ENCODE results near the gene OR4M1. TPM values are rescaled to one million over a fixed set of nuclear protein-coding genes. Genes with fewer than 3 reads are reported as not detected.
"Not testable (repeated sequence)": the region's sequence is repeated elsewhere in the genome, so short reads cannot be mapped to it uniquely, and the experiment has no call there.

Gene OR4M1
- total RNA-seq (2014; rRNA removed; shearing (Covaris generic)) = not detected in 2 replicates

- not testable (repeated sequence) for DNase-seq (ENCODE audit: low read depth)
Measured at GRCh38 chr14:19773204-19773603, at the start of gene OR4M1. OR4M1 (plus strand) TSS chr14:19773504; CDS start chr14:19780323, 6,819 bp downstream.

GRCh38 chr14:19729359-19729758 lies 43.9 kb upstream of the OR4M1 start:
- no peak for DNase-seq (ENCODE audit: low read depth)

- no peak for DNase-seq (ENCODE audit: low read depth)
Measured at GRCh38 chr14:19729763-19730162, 43.5 kb upstream of the OR4M1 start.

GRCh38 chr14:19733893-19734292 lies 39.4 kb upstream of the OR4M1 start:
- DNase-seq (ENCODE audit: low read depth) = not testable (repeated sequence)

- DNase-seq (ENCODE audit: low read depth) = peak; percentile 37
Measured at GRCh38 chr14:19743256-19743655, 30.0 kb upstream of the OR4M1 start, which contains the start of gene OR4Q3. OR4Q3 (plus strand) TSS chr14:19743571.

GRCh38 chr14:19752316-19752715 lies 21.0 kb upstream of the OR4M1 start:
- not testable (repeated sequence) for DNase-seq (ENCODE audit: low read depth)

- no peak for DNase-seq (ENCODE audit: low read depth)
Measured at GRCh38 chr14:19754172-19754571, 19.1 kb upstream of the OR4M1 start.

GRCh38 chr14:19771491-19771890 lies 1.8 kb upstream of the OR4M1 start:
- not testable (repeated sequence) for DNase-seq (ENCODE audit: low read depth)

- no peak for DNase-seq (ENCODE audit: low read depth)
Measured at GRCh38 chr14:19771895-19772430, 1.3 kb upstream of the OR4M1 start.

- DNase-seq (ENCODE audit: low read depth) = not testable (repeated sequence)
Measured at GRCh38 chr14:19772454-19772853, 850 bp upstream of the OR4M1 start.

- no peak for DNase-seq (ENCODE audit: low read depth)
Measured at GRCh38 chr14:19775587-19775986, 2.3 kb downstream of the OR4M1 start.

- not testable (repeated sequence) for DNase-seq (ENCODE audit: low read depth)
Measured at GRCh38 chr14:19785848-19786247, 12.5 kb downstream of the OR4M1 start.

GRCh38 chr14:19787318-19787717 lies 14.0 kb downstream of the OR4M1 start:
- DNase-seq (ENCODE audit: low read depth) = not testable (repeated sequence)

GRCh38 chr14:19788150-19788549 lies 14.8 kb downstream of the OR4M1 start:
- DNase-seq (ENCODE audit: low read depth) = not testable (repeated sequence)

GRCh38 chr14:19796520-19797108 lies 23.3 kb downstream of the OR4M1 start:
- DNase-seq (ENCODE audit: low read depth) = not testable (repeated sequence)

GRCh38 chr14:19799880-19800279 lies 26.6 kb downstream of the OR4M1 start:
- DNase-seq (ENCODE audit: low read depth) = no peak

- DNase-seq (ENCODE audit: low read depth) = no peak
Measured at GRCh38 chr14:19800282-19801117, 27.2 kb downstream of the OR4M1 start.

GRCh38 chr14:19801118-19801464 lies 27.8 kb downstream of the OR4M1 start:
- no peak for DNase-seq (ENCODE audit: low read depth)

GRCh38 chr14:19803470-19803869 lies 30.2 kb downstream of the OR4M1 start, which contains the start of gene OR4N2:
OR4N2 (plus strand) TSS chr14:19803770; CDS start chr14:19827449, 23,679 bp downstream.
- DNase-seq (ENCODE audit: low read depth) = not testable (repeated sequence)

GRCh38 chr14:19813171-19813920 lies 40.0 kb downstream of the OR4M1 start:
- peak; percentile 48 for DNase-seq (ENCODE audit: low read depth)

GRCh38 chr14:19819879-19820278 lies 46.6 kb downstream of the OR4M1 start:
- DNase-seq (ENCODE audit: low read depth) = not testable (repeated sequence)

GRCh38 chr14:19821016-19821415 lies 47.7 kb downstream of the OR4M1 start:
- not testable (repeated sequence) for DNase-seq (ENCODE audit: low read depth)

Measured in Daoy (cell line).